H1 (cell line): ENCODE data around the gene DSP. TPM values are rescaled to one million over a fixed set of nuclear protein-coding genes. Genes with fewer than 3 reads are reported as not detected.

Experiments used
- CTCF ChIA-PET: fragments of 300-600 bp; sonication (Branson Sonifier 250); formaldehyde crosslinking; loops from one replicate; lab custom pipeline; 2021; ENCODE audit not compliant: partially characterized antibody; lab: Charles Lee
- POLR2A ChIA-PET: fragments of 300-600 bp; sonication (Branson Sonifier 250); formaldehyde crosslinking; loops from one replicate; lab custom pipeline; 2021; ENCODE audit warnings: inconsistent platforms; ENCODE audit not compliant: partially characterized antibody; lab: Charles Lee
- DNase-seq, 2 experiments: peaks; one replicate each; pipeline versions ENCODE4 v3.0.0 to v3.0.0-alpha.2; 2010 to 2022; ENCODE audit warnings: low spot score in 2 of 2, low read depth in 1 of 2, mixed read lengths in 1 of 2
- FAIRE-seq: peaks from 2 replicates; lab custom pipeline; 2011; peaks lifted over from hg19 to GRCh38; lab: Jason Lieb, UNC
- H2AFZ ChIP-seq: 2 replicates; pipeline ENCODE4 v1.8.1; 2012; ENCODE audit warnings: low read length, inconsistent platforms
- H2AK5ac ChIP-seq: 2 replicates; pipeline ENCODE4 v1.6.1; 2013; ENCODE audit warnings: low read depth, low read length
- H2BK120ac ChIP-seq: replicated peaks from 2 replicates; pipeline ENCODE3; 2013; ENCODE audit warnings: low read depth, low read length, inconsistent platforms
- H2BK12ac ChIP-seq: 2 replicates; pipeline ENCODE4 v1.6.1; 2013; ENCODE audit warnings: low read depth, low read length
- H2BK15ac ChIP-seq: 2 replicates; pipeline ENCODE4 v1.6.1; 2013; ENCODE audit warnings: low read length
- H2BK20ac ChIP-seq: 2 replicates; pipeline ENCODE4 v1.6.1; 2013; ENCODE audit warnings: low read length
- H2BK5ac ChIP-seq: 2 replicates; pipeline ENCODE4 v1.6.1; 2013; ENCODE audit warnings: low read depth, low read length
- H3K14ac ChIP-seq: 2 replicates; pipeline ENCODE4 v1.6.1; 2013; ENCODE audit warnings: inconsistent platforms; ENCODE audit not compliant: insufficient read length
- H3K18ac ChIP-seq: 2 replicates; pipeline ENCODE4 v1.6.1; 2013; ENCODE audit warnings: low read length; ENCODE audit errors: extremely low read depth
- H3K23ac ChIP-seq: 2 replicates; pipeline ENCODE4 v1.6.1; 2013; ENCODE audit warnings: inconsistent platforms; ENCODE audit not compliant: insufficient read length
- H3K23me2 ChIP-seq: 2 replicates; pipeline ENCODE4 v1.6.1; 2013; ENCODE audit warnings: low read depth, low read length
- H3K27ac ChIP-seq: 2 replicates; pipeline ENCODE4 v1.6.1; 2011; ENCODE audit warnings: low read depth, low read length, inconsistent platforms
- H3K27me3 ChIP-seq, 4 experiments: replicated peaks in 1 of 4; 1 replicate in 1 of 4; 2 replicates in 3 of 4; pipeline versions ENCODE4 v1.6.1 to v1.8.1; 2011 to 2013; ENCODE audit warnings: low read length in 3 of 4, mild to moderate bottlenecking in 3 of 4, inconsistent platforms in 2 of 4, mixed read lengths in 2 of 4, moderate library complexity in 1 of 4; ENCODE audit not compliant: control insufficient read depth in 3 of 4, insufficient read depth in 3 of 4; ENCODE audit errors: extremely low read depth in 1 of 4
- H3K36me3 ChIP-seq, 4 experiments: 2 replicates each; pipeline versions ENCODE4 v1.6.1 to v1.8.1; 2011 to 2013; ENCODE audit warnings: mild to moderate bottlenecking in 4 of 4, low read length in 3 of 4, moderate library complexity in 2 of 4, control low read depth in 1 of 4, inconsistent platforms in 1 of 4; ENCODE audit not compliant: insufficient read depth in 4 of 4, control insufficient read depth in 2 of 4
- H3K4ac ChIP-seq: replicated peaks from 2 replicates; pipeline ENCODE3; 2013; ENCODE audit warnings: low read length, low read depth, mixed read lengths, inconsistent platforms; ENCODE audit not compliant: insufficient read length
- H3K4me1 ChIP-seq, 4 experiments: replicated peaks in 1 of 4; 1 replicate in 1 of 4; 2 replicates in 3 of 4; pipeline versions ENCODE4 v1.6.1 to v1.8.1; 2011 to 2013; ENCODE audit warnings: low read length in 3 of 4, inconsistent platforms in 2 of 4, mixed read lengths in 1 of 4; ENCODE audit not compliant: insufficient read depth in 4 of 4, control insufficient read depth in 3 of 4
- H3K4me2 ChIP-seq, 2 experiments: 2 replicates each; pipeline versions ENCODE4 v1.6.1 to v1.8.1; 2011 to 2013; ENCODE audit warnings: low read depth in 2 of 2, low read length in 2 of 2, control low read depth in 1 of 2, inconsistent platforms in 1 of 2, mild to moderate bottlenecking in 1 of 2; ENCODE audit not compliant: insufficient read depth in 1 of 2
- H3K4me3 ChIP-seq, 4 experiments: fragments of 200-600, 300-600 bp in 1 of 4; sonication (generic), shearing (Covaris generic), sonication (Bioruptor Twin) in 1 of 4; 2 replicates each; pipeline versions ENCODE4 v1.5.1 to v1.8.1; 2011 to 2016; ENCODE audit warnings: low read length in 4 of 4, low read depth in 3 of 4, control low read depth in 2 of 4, inconsistent platforms in 2 of 4, mild to moderate bottlenecking in 2 of 4, mixed read lengths in 1 of 4, moderate library complexity in 1 of 4; ENCODE audit not compliant: insufficient read depth in 2 of 4; ENCODE audit errors: extremely low read depth in 1 of 4
- H3K56ac ChIP-seq: replicated peaks from 2 replicates; pipeline ENCODE3; 2013; ENCODE audit warnings: low read depth, mild to moderate bottlenecking, mixed read lengths, low read length, inconsistent platforms; ENCODE audit not compliant: insufficient read length
- H3K79me1 ChIP-seq: 2 replicates; pipeline ENCODE4 v1.6.1; 2013; ENCODE audit warnings: low read depth, low read length, control low read depth
- H3K79me2 ChIP-seq, 2 experiments: 2 replicates each; pipeline versions ENCODE4 v1.6.1 to v1.8.1; 2012 to 2013; ENCODE audit warnings: low read length in 2 of 2, mild to moderate bottlenecking in 2 of 2, inconsistent platforms in 1 of 2; ENCODE audit not compliant: insufficient read depth in 2 of 2, control insufficient read depth in 1 of 2
- H3K9ac ChIP-seq, 4 experiments: replicated peaks in 1 of 4; 1 replicate in 1 of 4; 2 replicates in 3 of 4; pipeline versions ENCODE4 v1.6.1 to v1.8.1; 2011 to 2013; ENCODE audit warnings: low read depth in 3 of 4, low read length in 3 of 4, control low read depth in 2 of 4, mild to moderate bottlenecking in 2 of 4, moderate library complexity in 2 of 4, inconsistent platforms in 1 of 4; ENCODE audit errors: extremely low read depth in 1 of 4
- H3K9me3 ChIP-seq, 2 experiments: 2 replicates each; pipeline versions ENCODE4 v1.6.1 to v1.8.1; 2012 to 2013; ENCODE audit warnings: mild to moderate bottlenecking in 2 of 2, moderate library complexity in 2 of 2, control low read depth in 1 of 2, inconsistent platforms in 1 of 2, low read depth in 1 of 2, low read length in 1 of 2, mixed read lengths in 1 of 2; ENCODE audit not compliant: insufficient read depth in 2 of 2
- H4K20me1 ChIP-seq, 2 experiments: replicated peaks in 1 of 2; 2 replicates each; pipeline versions ENCODE3 to v1.8.1; 2011 to 2013; ENCODE audit warnings: inconsistent platforms in 2 of 2, low read length in 2 of 2, mild to moderate bottlenecking in 1 of 2; ENCODE audit not compliant: insufficient read depth in 2 of 2, control insufficient read depth in 1 of 2
- H4K5ac ChIP-seq: 2 replicates; pipeline ENCODE4 v1.6.1; 2013; ENCODE audit warnings: low read length, low read depth, mixed read lengths, inconsistent platforms; ENCODE audit not compliant: insufficient read length
- H4K8ac ChIP-seq: 2 replicates; pipeline ENCODE4 v1.8.0; 2013; ENCODE audit warnings: mild to moderate bottlenecking, moderate library complexity, low read length, inconsistent platforms; ENCODE audit not compliant: insufficient read depth; ENCODE audit errors: extremely low read depth
- H4K91ac ChIP-seq: replicated peaks from 2 replicates; pipeline ENCODE3; 2013; ENCODE audit warnings: low read length, mixed read lengths, inconsistent platforms; ENCODE audit not compliant: insufficient read length
- CBX5 ChIP-seq: fragments of 300-800, 300-1000 bp; sonication (generic); IDR thresholded peaks from 2 replicates; pipeline ENCODE4 v1.7.1; 2016; ENCODE audit warnings: antibody characterized with exemption, low read length, low read depth
- CEBPB ChIP-seq: IDR thresholded peaks from 2 replicates; pipeline ENCODE4 v1.6.1; 2012; ENCODE audit warnings: low read depth, low read length
- CTBP2 ChIP-seq: IDR thresholded peaks from 2 replicates; pipeline ENCODE4 v1.7.0; 2011; ENCODE audit warnings: borderline replicate concordance, mild to moderate bottlenecking, moderate library complexity, mixed read lengths, low read length; ENCODE audit not compliant: insufficient read depth, insufficient read length
- CTCF ChIP-seq, 3 experiments: IDR thresholded peaks; 1 replicate in 2 of 3; 2 replicates in 1 of 3; pipeline versions ENCODE4 v1.5.1 to v1.6.1; 2011; ENCODE audit warnings: low read length in 3 of 3, mild to moderate bottlenecking in 3 of 3, inconsistent platforms in 2 of 3, low read depth in 1 of 3, moderate library complexity in 1 of 3; ENCODE audit not compliant: insufficient read depth in 1 of 3; ENCODE audit errors: control extremely low read depth in 1 of 3
- NRF1 ChIP-seq: IDR thresholded peaks from 2 replicates; pipeline ENCODE4 v1.6.1; 2011; ENCODE audit warnings: mild to moderate bottlenecking, low read depth, low read length, improper control_type of control experiment
- RXRA ChIP-seq: IDR thresholded peaks from 2 replicates; pipeline ENCODE4 v1.6.1; 2011; ENCODE audit warnings: low read depth, mild to moderate bottlenecking, low read length, moderate library complexity; ENCODE audit not compliant: insufficient read depth
- SAP30 ChIP-seq: fragments of 300-600 bp; sonication (generic); IDR thresholded peaks from 2 replicates; pipeline ENCODE4 v1.7.1; 2012; ENCODE audit warnings: low read length, moderate library complexity, mild to moderate bottlenecking, inconsistent platforms; ENCODE audit not compliant: insufficient read depth, insufficient replicate concordance
- SUZ12 ChIP-seq: fragments of 200-600 bp; sonication (generic); IDR thresholded peaks from 2 replicates; pipeline ENCODE4 v1.6.1; 2012; ENCODE audit warnings: mild to moderate bottlenecking, inconsistent platforms, low read length, moderate library complexity, mixed read lengths
- TCF12 ChIP-seq: IDR thresholded peaks from 2 replicates; pipeline ENCODE4 v1.6.1; 2011; ENCODE audit warnings: low read depth, mild to moderate bottlenecking, low read length
- ZNF274 ChIP-seq: IDR thresholded peaks from 2 replicates; pipeline ENCODE4 v1.7.0; 2012; ENCODE audit warnings: low read length, borderline replicate concordance; ENCODE audit errors: extremely low read depth
- WGBS, 2 experiments: shearing (Covaris generic) in 1 of 2; methylation state at CpG; one replicate each; pipeline versions ENCODE4 v1.1.6 to v1.1.7; 2013 to 2015; ENCODE audit warnings: low lambda C conversion rate in 2 of 2, mixed read lengths in 2 of 2, inconsistent platforms in 1 of 2, low coverage in 1 of 2, missing lambda C conversion rate in 1 of 2; ENCODE audit not compliant: insufficient replicate concordance in 2 of 2, insufficient coverage in 1 of 2, insufficient read length in 1 of 2; ENCODE audit errors: extremely low coverage in 1 of 2, missing lambda C conversion rate in 1 of 2; 5-methylcytosine and 5-hydroxymethylcytosine counted together
- polyA plus RNA-seq, 7 experiments: library from polyadenylated mRNA; depleted of rRNA in 3 of 7; stranded (reverse) in 5 of 7; unstranded in 2 of 7; fragments of >200 nt in 5 of 7; fragments of 200-250 nt in 2 of 7; gene quantifications; 1 replicate in 5 of 7; 2 replicates in 1 of 7; 4 replicates in 1 of 7; pipeline versions ENCODE4 v1.2.1 to v1.2.3, GENCODE V29; 2011 to 2013; ENCODE audit warnings: missing spikeins in 2 of 7, mixed read lengths in 2 of 7
- total RNA-seq: library from RNA; stranded (reverse); fragmentation: NEBNext Ultra II Directional; extraction: Animal tissue kit (Norgen Biotek cat#: 25700); gene quantifications from 2 replicates; pipeline ENCODE4 v1.2.1, GENCODE V29; 2021

The DSP gene
- total and polyA plus RNA-seq, 2 of the 8 experiments (the other 6 are each of a cell fraction or from before 2014, with no cell fraction given), result 14.3 to 48.5 TPM

DNA sequence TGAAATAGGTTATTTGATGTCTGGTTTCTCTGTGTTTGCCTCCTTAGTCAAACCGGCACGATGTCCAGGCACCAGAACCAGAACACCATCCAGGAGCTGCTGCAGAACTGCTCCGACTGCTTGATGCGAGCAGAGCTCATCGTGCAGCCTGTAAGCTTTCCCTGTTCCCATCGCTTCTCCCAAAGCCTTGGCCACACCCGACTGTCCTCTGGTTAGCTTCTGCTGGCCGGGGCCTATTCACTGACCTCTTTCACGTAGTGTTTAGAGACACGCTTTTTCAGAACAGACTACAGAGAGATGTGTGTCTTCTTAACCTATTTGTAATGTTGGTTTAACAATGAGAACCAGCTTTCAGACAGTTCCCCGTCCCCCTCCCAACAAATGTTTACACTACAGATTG lies 14.2 kb downstream of the DSP start:
- Histone ChIP-seq H3K9me3 (no peaks in the 10 kb centered on the region), H4K5ac (no peak overlapping the region), H3K36me3 (peaks cover 0 to 24% (median 10%) of the 10 kb centered on the region in 4 experiments; a peak in 5 of 8 replicates), H2BK15ac (no peak overlapping the region), H3K23ac (no peak overlapping the region), H2AK5ac (no peak overlapping the region), H3K27ac (no peak overlapping the region), H3K18ac (no peak overlapping the region), H3K4me3 (no peak overlapping the region), H3K56ac (no peak overlapping the region), H2BK20ac (no peak overlapping the region), H4K91ac (no peak overlapping the region), H3K4me2 (no peak overlapping the region), H3K79me1 (no peaks in the 10 kb centered on the region; the same call in 1 of the 2 replicates), H3K4me1 (no peaks in the 10 kb centered on the region), H3K14ac (no peak overlapping the region), H4K20me1 (no peaks in the 10 kb centered on the region), H3K79me2 (peaks cover 0 to 27% of the 10 kb centered on the region in 2 experiments; a peak in 2 of 4 replicates), H3K9ac (no peak overlapping the region), H3K27me3 (no peaks in the 10 kb centered on the region), H2BK5ac (no peak overlapping the region), H2BK12ac (no peak overlapping the region), H3K23me2 (no peaks in the 10 kb centered on the region), H2BK120ac (no peak overlapping the region), H3K4ac (no peak overlapping the region), H4K8ac (no peak overlapping the region), H2AFZ (no peak overlapping the region)
- FAIRE-seq (no peak), DNase-seq (no peak)
- 88% methylated on average over 11 of the region's 11 CpGs; no CpG with 5 or more reads in 1 of the 2 experiments for WGBS, 2 experiments
- ChIA-PET CTCF (interaction anchor here (0.7 kb wide), 1 partner anchor 51 kb away, joined by 3 read pairs; no protein-coding TSS in a partner anchor), POLR2A (no interaction called here)
- no peak for TF ChIP-seq CBX5
- TF ChIP-seq RXRA, result no peak
- TF ChIP-seq ZNF274, result no peak
- no peak for TF ChIP-seq CTCF (IDR thresholded peaks at IDR 0.05; ENCODE audit: control extremely low read depth in 1 of 3, insufficient read depth in 1 of 3, low read depth in 1 of 3, low read length in 3 of 3)
- no peak for TF ChIP-seq SUZ12
- no peak for TF ChIP-seq NRF1
- no peak for TF ChIP-seq CTBP2
- no peak for TF ChIP-seq CEBPB
- no peak for TF ChIP-seq TCF12
- TF ChIP-seq SAP30, result no peak
